ENCODE data around the gene MAPRE2. TPM values are rescaled to one million over a fixed set of nuclear protein-coding genes. Genes with fewer than 3 reads are reported as not detected.

The MAPRE2 gene
- total RNA-seq, 1 experiment from 2014 or later = 16.4 TPM

DNA sequence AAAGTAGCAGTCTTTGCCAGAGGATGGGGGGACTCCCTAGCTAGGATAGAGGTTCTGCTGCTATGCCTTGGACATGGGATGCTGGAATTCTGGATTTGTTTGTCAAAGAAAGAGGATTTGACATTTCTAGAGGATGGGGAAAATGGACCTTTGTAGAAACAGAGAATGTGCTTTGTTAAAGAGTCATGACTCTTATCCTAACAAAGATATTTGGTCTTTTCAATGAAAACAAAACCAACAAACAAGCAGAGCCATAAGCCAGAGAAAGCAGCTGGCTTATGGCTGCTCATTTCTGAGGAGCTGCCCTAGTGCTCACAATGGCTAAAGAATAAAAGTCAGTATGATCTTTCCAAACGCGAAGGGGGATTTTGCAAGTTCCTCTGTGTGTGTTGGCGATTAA, 40.8 kb upstream of the MAPRE2 start:
- Histone ChIP-seq H3K36me3 (ENCODE audit: insufficient read depth, low read length, poor library complexity, severe bottlenecking) (no peaks in the 10 kb centered on the region), H3K4me3 (ENCODE audit: low read depth, low read length, poor library complexity, severe bottlenecking) (no peak overlapping the region), H3K9me3 (ENCODE audit: low read depth, low read length, poor library complexity, severe bottlenecking) (no peaks in the 10 kb centered on the region), H3K4me1 (ENCODE audit: insufficient read depth, low read length, poor library complexity, severe bottlenecking) (no peaks in the 10 kb centered on the region), H3K27ac (ENCODE audit: low read depth, low read length, poor library complexity, severe bottlenecking) (no peak overlapping the region), H3K27me3 (replicated peaks; ENCODE audit: insufficient read depth, low read depth, low read length, poor library complexity) (peaks cover 6% of the 10 kb centered on the region)
- DNase-seq (ENCODE audit: low spot score) = no peak
- ChIA-PET POLR2A (ENCODE audit: low non-redundant PET) (no interaction called here), CTCF (interaction anchor here (1.4 kb wide), 1 partner anchor 355 kb away, joined by 3 read pairs; no protein-coding TSS in a partner anchor)
- intact Hi-C loops (cut with micrococcal nuclease; ENCODE audit: unreplicated experiment) = loop anchor here (10.0 kb wide), 1 partner anchor 354 kb away; no protein-coding TSS in a partner anchor
- no TSS peak for BruUV-seq (replicated peaks)
- no peak for TF ChIP-seq EZH2 (IDR thresholded peaks at IDR 0.05; ENCODE audit: borderline replicate concordance, low read depth, low read length, poor library complexity, severe bottlenecking)
- TF ChIP-seq, protein P1, sequence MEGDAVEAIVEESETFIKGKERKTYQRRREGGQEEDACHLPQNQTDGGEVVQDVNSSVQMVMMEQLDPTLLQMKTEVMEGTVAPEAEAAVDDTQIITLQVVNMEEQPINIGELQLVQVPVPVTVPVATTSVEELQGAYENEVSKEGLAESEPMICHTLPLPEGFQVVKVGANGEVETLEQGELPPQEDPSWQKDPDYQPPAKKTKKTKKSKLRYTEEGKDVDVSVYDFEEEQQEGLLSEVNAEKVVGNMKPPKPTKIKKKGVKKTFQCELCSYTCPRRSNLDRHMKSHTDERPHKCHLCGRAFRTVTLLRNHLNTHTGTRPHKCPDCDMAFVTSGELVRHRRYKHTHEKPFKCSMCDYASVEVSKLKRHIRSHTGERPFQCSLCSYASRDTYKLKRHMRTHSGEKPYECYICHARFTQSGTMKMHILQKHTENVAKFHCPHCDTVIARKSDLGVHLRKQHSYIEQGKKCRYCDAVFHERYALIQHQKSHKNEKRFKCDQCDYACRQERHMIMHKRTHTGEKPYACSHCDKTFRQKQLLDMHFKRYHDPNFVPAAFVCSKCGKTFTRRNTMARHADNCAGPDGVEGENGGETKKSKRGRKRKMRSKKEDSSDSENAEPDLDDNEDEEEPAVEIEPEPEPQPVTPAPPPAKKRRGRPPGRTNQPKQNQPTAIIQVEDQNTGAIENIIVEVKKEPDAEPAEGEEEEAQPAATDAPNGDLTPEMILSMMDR (conservative IDR thresholded peaks at IDR 0.05; ENCODE audit: low read depth, low read length) = no peak

DNA sequence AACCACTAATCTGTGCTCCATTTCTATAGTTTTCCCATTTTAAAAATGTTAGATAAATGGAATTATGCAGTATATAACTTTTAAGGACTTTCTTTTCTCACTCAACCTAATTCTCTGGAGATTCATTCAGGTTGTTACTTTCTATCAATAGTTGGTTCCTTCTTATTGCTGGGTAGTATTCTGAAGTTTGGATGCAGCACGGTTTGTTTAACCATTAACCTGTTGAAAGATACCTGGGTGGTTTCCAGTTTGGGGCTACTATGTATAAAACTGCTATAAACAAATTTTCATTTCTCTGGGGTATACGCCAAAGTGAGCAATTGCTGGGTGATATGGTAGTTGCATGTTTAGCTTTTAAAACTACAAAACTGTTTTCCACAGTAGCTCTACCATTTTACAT, 39.1 kb upstream of the MAPRE2 start:
- no peak for TF ChIP-seq EZH2 (IDR thresholded peaks at IDR 0.05; ENCODE audit: borderline replicate concordance, low read depth, low read length, poor library complexity, severe bottlenecking)
- TF ChIP-seq, protein P1 (conservative IDR thresholded peaks at IDR 0.05; ENCODE audit: low read depth, low read length) = no peak
- Histone ChIP-seq H3K27ac (ENCODE audit: low read depth, low read length, poor library complexity, severe bottlenecking) (no peak overlapping the region), H3K4me3 (ENCODE audit: low read depth, low read length, poor library complexity, severe bottlenecking) (no peak overlapping the region), H3K9me3 (ENCODE audit: low read depth, low read length, poor library complexity, severe bottlenecking) (no peaks in the 10 kb centered on the region), H3K27me3 (replicated peaks; ENCODE audit: insufficient read depth, low read depth, low read length, poor library complexity) (peaks cover 6% of the 10 kb centered on the region), H3K4me1 (ENCODE audit: insufficient read depth, low read length, poor library complexity, severe bottlenecking) (no peaks in the 10 kb centered on the region), H3K36me3 (ENCODE audit: insufficient read depth, low read length, poor library complexity, severe bottlenecking) (no peaks in the 10 kb centered on the region)
- ChIA-PET POLR2A (ENCODE audit: low non-redundant PET) (no interaction called here), CTCF (no interaction called here)
- intact Hi-C loops (cut with micrococcal nuclease; ENCODE audit: unreplicated experiment) = loop anchor here (10.0 kb wide), 1 partner anchor 353 kb away; no protein-coding TSS in a partner anchor
- DNase-seq (ENCODE audit: low spot score) = no peak
- BruUV-seq (replicated peaks) = no TSS peak

DNA sequence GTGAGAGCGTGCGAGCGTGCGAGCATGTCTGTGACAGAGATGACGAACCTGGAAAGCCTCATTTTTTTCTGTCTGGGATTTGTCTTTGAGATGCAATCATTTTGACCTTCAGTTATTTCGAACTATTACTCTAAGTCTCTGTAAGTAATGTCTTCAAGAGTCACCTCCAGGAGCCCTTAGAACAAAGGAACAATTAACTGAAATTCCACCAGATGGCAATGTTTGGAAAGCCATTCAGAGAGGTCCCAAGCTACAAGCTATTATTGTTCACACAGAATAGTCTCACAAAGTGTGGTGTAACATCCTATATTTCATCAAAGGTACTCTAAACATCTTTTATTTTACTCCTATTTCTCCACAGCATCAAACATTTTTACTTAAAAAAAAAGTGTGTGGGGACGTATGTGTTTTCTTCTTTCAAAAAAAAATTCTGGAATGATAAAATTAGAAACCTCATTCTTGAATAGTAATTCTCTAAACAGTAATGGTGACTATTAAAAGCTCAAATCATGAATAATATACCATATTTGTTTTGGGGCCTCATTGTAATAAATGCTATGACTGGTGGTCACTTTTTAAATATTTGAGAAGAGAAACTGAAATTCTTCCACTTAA, 35.1 kb upstream of the MAPRE2 start:
- Histone ChIP-seq H3K36me3 (ENCODE audit: insufficient read depth, low read length, poor library complexity, severe bottlenecking) (no peaks in the 10 kb centered on the region), H3K9me3 (ENCODE audit: low read depth, low read length, poor library complexity, severe bottlenecking) (no peaks in the 10 kb centered on the region), H3K27ac (ENCODE audit: low read depth, low read length, poor library complexity, severe bottlenecking) (no peak overlapping the region), H3K4me3 (ENCODE audit: low read depth, low read length, poor library complexity, severe bottlenecking) (no peak overlapping the region), H3K27me3 (replicated peaks; ENCODE audit: insufficient read depth, low read depth, low read length, poor library complexity) (peaks cover 6% of the 10 kb centered on the region), H3K4me1 (ENCODE audit: insufficient read depth, low read length, poor library complexity, severe bottlenecking) (no peaks in the 10 kb centered on the region)
- intact Hi-C loops (cut with micrococcal nuclease; ENCODE audit: unreplicated experiment) = loop anchor here (2.0 to 10.0 kb wide), 2 partner anchors 139 to 349 kb away; no protein-coding TSS in a partner anchor
- peak; percentile 64 for DNase-seq (ENCODE audit: low spot score)
- ChIA-PET CTCF (interaction anchor here (0.6 to 1.3 kb wide), 4 partner anchors 22 to 349 kb away, joined by 3 to 18 read pairs (median 3); no protein-coding TSS in a partner anchor), POLR2A (ENCODE audit: low non-redundant PET) (no interaction called here)
- TF ChIP-seq, protein P1 (conservative IDR thresholded peaks at IDR 0.05; ENCODE audit: low read depth, low read length) = peak; percentile 64
- TF ChIP-seq EZH2 (IDR thresholded peaks at IDR 0.05; ENCODE audit: borderline replicate concordance, low read depth, low read length, poor library complexity, severe bottlenecking) = no peak
- no TSS peak for BruUV-seq (replicated peaks)
